Activated T-cell treated with anti-CD3 and anti-CD28 coated beads, Interleukin-2, amount 50 U/mL, for 24 hours (primary cell): Measurements from ENCODE around the gene KIF3A.
A peak's percentile ranks its signal among the peaks of the same experiment; 100 is the strongest.

Source experiments
- DNase-seq: peaks from one replicate; pipeline ENCODE4 v3.0.0-alpha.2; 2020
- H3K27ac Mint-ChIP-seq: 2 replicates; pipeline ENCODE4 v1.8.0; 2020; ENCODE audit warnings: mild to moderate bottlenecking, mixed read lengths
- H3K27me3 Mint-ChIP-seq: 2 replicates; pipeline ENCODE4 v1.8.0; 2020; ENCODE audit warnings: mixed read lengths
- H3K36me3 Mint-ChIP-seq: 2 replicates; pipeline ENCODE4 v1.8.0; 2020; ENCODE audit warnings: low read depth, mixed read lengths
- H3K4me1 Mint-ChIP-seq: 2 replicates; pipeline ENCODE4 v1.8.0; 2020; ENCODE audit warnings: low read depth, mixed read lengths
- H3K4me3 Mint-ChIP-seq: 2 replicates; pipeline ENCODE4 v1.8.0; 2020; ENCODE audit warnings: mild to moderate bottlenecking, moderate library complexity, mixed read lengths
- H3K9me3 Mint-ChIP-seq: 2 replicates; pipeline ENCODE4 v1.8.0; 2020; ENCODE audit warnings: mixed read lengths

The KIF3A gene

GRCh38 chr5:132736853-132737833 lies at the start of gene KIF3A:
Gene KIF3A, minus strand, starts transcription at chr5:132737546. Its CDS starts 127 bp downstream, at chr5:132737419.
- H3K4me1 Mint-ChIP-seq, result peaks cover 35% of the 10 kb centered on the region
- H3K27ac Mint-ChIP-seq, result peak within 1 kb of the TSS; percentile 93
- H3K36me3 Mint-ChIP-seq, result peaks cover 12% of the 10 kb centered on the region
- H3K4me3 Mint-ChIP-seq, result peak within 1 kb of the TSS; percentile 86
- no peaks in the 10 kb centered on the region for H3K27me3 Mint-ChIP-seq
- H3K9me3 Mint-ChIP-seq, result no peaks in the 10 kb centered on the region
- peak; percentile 99 for DNase-seq

DNA sequence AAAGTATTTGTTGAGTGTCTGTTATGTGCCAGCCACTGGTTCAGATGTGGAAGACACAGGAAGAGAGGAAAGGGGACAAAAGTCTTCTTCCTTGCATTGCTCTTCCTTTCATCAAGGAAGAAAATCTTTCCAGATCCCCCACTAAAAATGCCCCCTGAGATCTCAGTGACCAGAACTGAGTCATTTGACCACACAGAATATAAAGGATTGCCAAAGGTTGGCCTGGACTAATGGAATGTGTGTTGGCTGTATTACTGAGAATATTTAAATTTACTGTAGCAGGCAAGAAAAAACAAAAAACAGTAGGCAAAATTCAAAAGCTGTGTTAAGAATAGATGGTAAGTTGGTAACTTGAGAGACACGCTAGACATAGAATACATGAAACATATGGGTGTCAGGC lies 49.7 kb upstream of the KIF3A start:
- no peak overlapping the region for H3K27ac Mint-ChIP-seq
- H3K4me3 Mint-ChIP-seq, result no peak overlapping the region
- H3K9me3 Mint-ChIP-seq, result no peaks in the 10 kb centered on the region
- no peak for DNase-seq
- no peaks in the 10 kb centered on the region for H3K36me3 Mint-ChIP-seq
- peaks cover 19% of the 10 kb centered on the region for H3K27me3 Mint-ChIP-seq
- no peaks in the 10 kb centered on the region for H3K4me1 Mint-ChIP-seq

- Mint-ChIP-seq H3K4me1 (no peaks in the 10 kb centered on the region), H3K27me3 (peaks cover 25% of the 10 kb centered on the region), H3K9me3 (no peaks in the 10 kb centered on the region), H3K36me3 (no peaks in the 10 kb centered on the region), H3K27ac (no peak overlapping the region), H3K4me3 (no peak overlapping the region)
- no peak for DNase-seq
Observed at GRCh38 chr5:132785864-132786263, 48.5 kb upstream of the KIF3A start.

DNA sequence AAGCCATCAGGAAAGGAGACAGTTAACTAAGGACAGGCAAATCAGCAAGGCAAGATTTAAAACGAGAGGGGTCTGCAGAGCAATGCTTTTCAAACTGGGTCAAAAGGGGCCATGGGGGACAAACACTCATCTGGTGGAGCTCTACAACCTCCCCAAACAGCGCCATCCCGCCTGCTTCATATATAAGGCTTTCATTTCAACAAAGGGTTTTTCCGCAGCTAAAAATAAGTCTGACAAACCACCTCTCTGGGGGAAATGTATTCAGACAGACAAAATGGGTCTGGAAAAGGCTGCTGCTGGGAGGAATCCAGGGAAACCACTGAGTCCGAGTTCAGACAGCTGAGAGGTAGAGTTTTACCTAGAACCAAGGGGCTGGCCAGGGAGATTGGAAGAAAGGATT lies 48.0 kb upstream of the KIF3A start:
- Mint-ChIP-seq H3K9me3 (no peaks in the 10 kb centered on the region), H3K27me3 (peaks cover 25% of the 10 kb centered on the region), H3K27ac (no peak overlapping the region), H3K36me3 (no peaks in the 10 kb centered on the region), H3K4me3 (no peak overlapping the region), H3K4me1 (no peaks in the 10 kb centered on the region)
- DNase-seq, result no peak

GRCh38 chr5:132782101-132782500 lies 44.8 kb upstream of the KIF3A start:
- no peak for DNase-seq
- Mint-ChIP-seq H3K4me1 (peaks cover 6% of the 10 kb centered on the region), H3K27ac (no peak overlapping the region), H3K36me3 (no peaks in the 10 kb centered on the region), H3K4me3 (no peak overlapping the region), H3K9me3 (no peaks in the 10 kb centered on the region), H3K27me3 (peaks cover 46% of the 10 kb centered on the region)

GRCh38 chr5:132781029-132781428 lies 43.7 kb upstream of the KIF3A start:
- no peaks in the 10 kb centered on the region for H3K36me3 Mint-ChIP-seq
- no peak for DNase-seq
- no peak overlapping the region for H3K4me3 Mint-ChIP-seq
- peaks cover 43% of the 10 kb centered on the region for H3K27me3 Mint-ChIP-seq
- H3K9me3 Mint-ChIP-seq, result no peaks in the 10 kb centered on the region
- peaks cover 9% of the 10 kb centered on the region for H3K4me1 Mint-ChIP-seq
- no peak overlapping the region for H3K27ac Mint-ChIP-seq

DNA sequence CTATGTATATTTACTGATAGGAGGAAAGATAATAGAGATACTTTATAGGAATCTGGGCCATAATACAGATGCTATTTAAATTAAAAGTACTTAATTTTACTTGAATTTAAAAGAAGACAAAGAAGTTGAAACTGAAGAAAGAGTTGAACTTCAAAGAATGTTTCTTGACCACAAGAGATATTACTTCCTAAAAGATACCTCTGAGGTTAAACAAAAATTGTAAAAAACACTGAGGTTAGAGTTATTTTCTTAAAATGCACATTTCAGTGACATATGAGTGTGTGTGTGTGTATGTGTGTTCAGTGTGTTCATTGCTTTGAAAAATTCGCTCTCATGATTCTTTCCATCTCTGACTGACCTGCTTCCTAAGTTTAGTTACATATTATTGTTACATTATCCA lies 43.2 kb upstream of the KIF3A start:
- H3K4me3 Mint-ChIP-seq, result no peak overlapping the region
- H3K36me3 Mint-ChIP-seq, result no peaks in the 10 kb centered on the region
- peaks cover 10% of the 10 kb centered on the region for H3K4me1 Mint-ChIP-seq
- no peaks in the 10 kb centered on the region for H3K9me3 Mint-ChIP-seq
- no peak for DNase-seq
- no peak overlapping the region for H3K27ac Mint-ChIP-seq
- peaks cover 43% of the 10 kb centered on the region for H3K27me3 Mint-ChIP-seq

- DNase-seq, result no peak
- peaks cover 40% of the 10 kb centered on the region for H3K27me3 Mint-ChIP-seq
- no peak overlapping the region for H3K27ac Mint-ChIP-seq
- peaks cover 10% of the 10 kb centered on the region for H3K4me1 Mint-ChIP-seq
- no peaks in the 10 kb centered on the region for H3K36me3 Mint-ChIP-seq
- no peak overlapping the region for H3K4me3 Mint-ChIP-seq
- no peaks in the 10 kb centered on the region for H3K9me3 Mint-ChIP-seq
Observed at GRCh38 chr5:132779961-132780360, 42.6 kb upstream of the KIF3A start.

GRCh38 chr5:132778856-132779255 lies 41.5 kb upstream of the KIF3A start:
- Mint-ChIP-seq H3K27ac (no peak overlapping the region), H3K36me3 (no peaks in the 10 kb centered on the region), H3K27me3 (peaks cover 39% of the 10 kb centered on the region), H3K9me3 (no peaks in the 10 kb centered on the region), H3K4me3 (no peak overlapping the region), H3K4me1 (peaks cover 10% of the 10 kb centered on the region)
- DNase-seq, result no peak

- H3K36me3 Mint-ChIP-seq, result no peaks in the 10 kb centered on the region
- peaks cover 10% of the 10 kb centered on the region for H3K4me1 Mint-ChIP-seq
- DNase-seq, result no peak
- H3K9me3 Mint-ChIP-seq, result no peaks in the 10 kb centered on the region
- peaks cover 35% of the 10 kb centered on the region for H3K27me3 Mint-ChIP-seq
- peak overlapping the region; percentile 69 for H3K4me3 Mint-ChIP-seq
- H3K27ac Mint-ChIP-seq, result peak overlapping the region; percentile 50
Observed at GRCh38 chr5:132778129-132778528, 40.8 kb upstream of the KIF3A start.

DNA sequence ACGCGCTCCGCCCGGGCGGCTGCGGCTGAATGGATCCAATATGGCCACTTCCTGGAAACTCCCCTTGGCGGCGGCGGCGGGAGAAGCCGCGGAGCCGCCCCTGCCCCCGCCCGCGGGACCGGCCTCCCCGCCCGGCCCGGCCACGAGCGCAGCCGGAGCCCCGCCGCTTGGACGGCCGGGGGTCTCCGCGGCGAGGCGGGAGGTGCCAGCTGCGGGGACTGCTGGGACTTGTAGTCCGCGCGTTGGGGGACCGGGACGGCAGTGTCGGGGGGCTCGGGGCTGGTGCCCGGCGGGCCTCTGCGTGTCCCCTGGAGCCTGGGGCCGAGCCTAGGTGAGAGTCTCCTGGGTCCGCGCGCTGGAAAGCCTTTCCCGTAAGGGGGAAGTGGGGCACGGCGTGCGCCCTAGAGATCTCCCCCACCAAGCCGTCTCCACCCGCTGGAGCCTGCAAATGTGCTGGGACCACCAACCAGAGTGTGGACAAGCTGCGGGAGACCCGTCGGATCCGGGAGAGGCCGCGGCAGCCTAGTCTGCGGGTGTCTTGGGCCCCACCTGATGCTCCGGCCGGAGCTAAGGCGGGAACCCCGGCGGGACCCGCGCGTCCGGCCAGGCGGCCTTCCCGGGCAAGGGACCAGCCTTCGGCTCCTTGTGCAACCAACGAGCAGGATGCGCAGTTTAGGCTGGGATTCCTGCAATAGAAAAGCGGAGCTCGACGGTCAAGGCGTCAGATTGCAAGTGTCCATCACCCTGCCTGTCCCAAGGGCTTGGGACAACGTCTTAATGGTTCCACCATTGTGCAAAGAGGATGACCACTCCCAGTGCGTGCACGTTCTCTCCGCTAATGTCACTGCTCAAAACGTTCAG lies 40.1 kb upstream of the KIF3A start, which contains the start of gene SEPTIN8:
Gene SEPTIN8 (minus strand): TSS at position 31 of the 861 bp plus-strand sequence. CDS start 102 bp downstream, outside the sequence.
- Mint-ChIP-seq H3K36me3 (no peaks in the 10 kb centered on the region), H3K4me3 (peak within 1 kb of the TSS; percentile 75), H3K4me1 (peaks cover 10% of the 10 kb centered on the region), H3K9me3 (no peaks in the 10 kb centered on the region), H3K27ac (peak within 1 kb of the TSS; percentile 50), H3K27me3 (peaks cover 31% of the 10 kb centered on the region)
- DNase-seq, result peak; percentile 72

- no peak overlapping the region for H3K4me3 Mint-ChIP-seq
- no peaks in the 10 kb centered on the region for H3K36me3 Mint-ChIP-seq
- H3K9me3 Mint-ChIP-seq, result no peaks in the 10 kb centered on the region
- no peak overlapping the region for H3K27ac Mint-ChIP-seq
- no peak for DNase-seq
- peaks cover 10% of the 10 kb centered on the region for H3K4me1 Mint-ChIP-seq
- H3K27me3 Mint-ChIP-seq, result peaks cover 25% of the 10 kb centered on the region
Observed at GRCh38 chr5:132776938-132777208, 39.5 kb upstream of the KIF3A start.

GRCh38 chr5:132776131-132776937 lies 39.0 kb upstream of the KIF3A start:
- peaks cover 10% of the 10 kb centered on the region for H3K4me1 Mint-ChIP-seq
- H3K36me3 Mint-ChIP-seq, result no peaks in the 10 kb centered on the region
- peak overlapping the region; percentile 75 for H3K4me3 Mint-ChIP-seq
- peaks cover 21% of the 10 kb centered on the region for H3K27me3 Mint-ChIP-seq
- DNase-seq, result no peak
- H3K9me3 Mint-ChIP-seq, result no peaks in the 10 kb centered on the region
- no peak overlapping the region for H3K27ac Mint-ChIP-seq

- no peaks in the 10 kb centered on the region for H3K36me3 Mint-ChIP-seq
- peaks cover 10% of the 10 kb centered on the region for H3K4me1 Mint-ChIP-seq
- H3K9me3 Mint-ChIP-seq, result no peaks in the 10 kb centered on the region
- peak; percentile 24 for DNase-seq
- H3K27ac Mint-ChIP-seq, result no peak overlapping the region
- peaks cover 21% of the 10 kb centered on the region for H3K27me3 Mint-ChIP-seq
- H3K4me3 Mint-ChIP-seq, result peak overlapping the region; percentile 75
Observed at GRCh38 chr5:132775476-132775961, 38.2 kb upstream of the KIF3A start.
